GM19452 (cell line): ENCODE data around the gene NR1D2.

Experiments used
- ATAC-seq: cut with Tn5 transposase; IDR thresholded peaks from one replicate; pipeline ENCODE4 v1.9.1; 2021; ENCODE audit not compliant: unreplicated experiment

Gene NR1D2

GRCh38 chr3:23961913-23962312 lies 16.8 kb downstream of the NR1D2 start:
- no peak for ATAC-seq

- no peak for ATAC-seq
These were observed 19.6 kb downstream of the NR1D2 start for GRCh38 chr3:23964537-23965235.

- ATAC-seq = no peak
These were observed 21.2 kb downstream of the NR1D2 start for GRCh38 chr3:23966328-23966727.

- no peak for ATAC-seq
These were observed 23.5 kb downstream of the NR1D2 start for GRCh38 chr3:23968463-23969184.

- no peak for ATAC-seq
These were observed 24.3 kb downstream of the NR1D2 start for GRCh38 chr3:23969393-23969792.

- ATAC-seq = no peak
These were observed 26.6 kb downstream of the NR1D2 start for GRCh38 chr3:23971684-23972083.

- no peak for ATAC-seq
These were observed 31.5 kb downstream of the NR1D2 start for GRCh38 chr3:23976555-23976954.

- ATAC-seq = no peak
These were observed 34.5 kb downstream of the NR1D2 start for GRCh38 chr3:23979569-23979968.

GRCh38 chr3:23981136-23981535 lies 36.0 kb downstream of the NR1D2 start:
- ATAC-seq = no peak

- ATAC-seq = no peak
These were observed 36.9 kb downstream of the NR1D2 start for GRCh38 chr3:23981955-23982354.

GRCh38 chr3:23984934-23985333 lies 39.8 kb downstream of the NR1D2 start:
- ATAC-seq = no peak

GRCh38 chr3:23985747-23986544 lies 40.9 kb downstream of the NR1D2 start:
- ATAC-seq = no peak

- no peak for ATAC-seq
These were observed 42.3 kb downstream of the NR1D2 start for GRCh38 chr3:23987356-23987755.

GRCh38 chr3:23991306-23991682 lies 46.2 kb downstream of the NR1D2 start:
- ATAC-seq = no peak

GRCh38 chr3:23991683-23992628 lies 46.9 kb downstream of the NR1D2 start:
- no peak for ATAC-seq

GRCh38 chr3:23993556-23994243 lies 48.6 kb downstream of the NR1D2 start:
- ATAC-seq = no peak

GRCh38 chr3:23994244-23994569 lies 49.1 kb downstream of the NR1D2 start:
- ATAC-seq = no peak

GRCh38 chr3:23995219-23995618 lies 50.1 kb downstream of the NR1D2 start:
- no peak for ATAC-seq

- no peak for ATAC-seq
These were observed 51.0 kb downstream of the NR1D2 start for GRCh38 chr3:23996095-23996524.

- ATAC-seq = no peak
These were observed 54.0 kb downstream of the NR1D2 start for GRCh38 chr3:23999012-23999641.
